Measurements from ENCODE around the gene SLC16A5.

GRCh38 chr17:75084039-75084660 is 3.6 kb upstream of the SLC16A5 start:
- TF ChIP-seq CTCF (conservative IDR thresholded peaks at IDR 0.05; ENCODE audit: low read depth, low read length) = no peak
- TF ChIP-seq EZH2phosphoT487 (IDR thresholded peaks at IDR 0.05; ENCODE audit: borderline replicate concordance, low read length) = no peak
- TF ChIP-seq EZH2 (IDR thresholded peaks at IDR 0.05; ENCODE audit: low read length, unreplicated experiment) = no peak
